ENCODE results near the gene FRAT2.
"Not testable (repeated sequence)": the region's sequence is repeated elsewhere in the genome, so short reads cannot be mapped to it uniquely, and the experiment has no call there.

The FRAT2 gene

GRCh38 chr10:97290576-97291356 lies 43.8 kb downstream of the FRAT2 start:
- not testable (repeated sequence) for FAIRE-seq

GRCh38 chr10:97290076-97290475 lies 44.5 kb downstream of the FRAT2 start:
- FAIRE-seq, result not testable (repeated sequence)
